ENCODE measurements around the gene RIOK3.
"Not testable (repeated sequence)": the region's sequence is repeated elsewhere in the genome, so short reads cannot be mapped to it uniquely, and the experiment has no call there.

Gene RIOK3
- total RNA-seq, result 94.5 to 122 (median 107) reads per million in 3 experiments

- DNase-seq, result peak; percentile 80
Observed at GRCh38 chr18:23452728-23453679, at the start of gene RIOK3. Gene RIOK3 (plus strand): TSS chr18:23453287. CDS start chr18:23453440, 153 bp downstream.

- no peak for DNase-seq
Observed at GRCh38 chr18:23403310-23403709, 49.8 kb upstream of the RIOK3 start.

- DNase-seq, result no peak
Observed at GRCh38 chr18:23405636-23406035, 47.5 kb upstream of the RIOK3 start.

- no peak for DNase-seq
Observed at GRCh38 chr18:23406271-23406787, 46.8 kb upstream of the RIOK3 start.

- DNase-seq, result no peak
Observed at GRCh38 chr18:23412351-23412964, 40.6 kb upstream of the RIOK3 start.

GRCh38 chr18:23415515-23415914 is 37.6 kb upstream of the RIOK3 start:
- no peak for DNase-seq

GRCh38 chr18:23416298-23416697 is 36.8 kb upstream of the RIOK3 start:
- no peak for DNase-seq

GRCh38 chr18:23421277-23421676 is 31.8 kb upstream of the RIOK3 start:
- DNase-seq, result no peak

- DNase-seq, result no peak
Observed at GRCh38 chr18:23422751-23423418, 30.2 kb upstream of the RIOK3 start.

- no peak for DNase-seq
Observed at GRCh38 chr18:23424616-23425015, 28.5 kb upstream of the RIOK3 start.

- no peak for DNase-seq
Observed at GRCh38 chr18:23428821-23429220, 24.3 kb upstream of the RIOK3 start.

- DNase-seq, result not testable (repeated sequence)
Observed at GRCh38 chr18:23429538-23429937, 23.5 kb upstream of the RIOK3 start.

GRCh38 chr18:23433360-23433759 is 19.7 kb upstream of the RIOK3 start:
- DNase-seq, result no peak

- peak; percentile 63 for DNase-seq
Observed at GRCh38 chr18:23437357-23438045, 15.6 kb upstream of the RIOK3 start.

- no peak for DNase-seq
Observed at GRCh38 chr18:23438046-23438377, 15.1 kb upstream of the RIOK3 start.

GRCh38 chr18:23438608-23439366 is 14.3 kb upstream of the RIOK3 start:
- DNase-seq, result no peak

GRCh38 chr18:23440131-23440530 is 13.0 kb upstream of the RIOK3 start:
- DNase-seq, result no peak

GRCh38 chr18:23442958-23443357 is 10.1 kb upstream of the RIOK3 start:
- no peak for DNase-seq

- DNase-seq, result no peak
Observed at GRCh38 chr18:23448291-23448690, 4.8 kb upstream of the RIOK3 start.

- DNase-seq, result no peak
Observed at GRCh38 chr18:23450022-23450421, 3.1 kb upstream of the RIOK3 start.

- no peak for DNase-seq
Observed at GRCh38 chr18:23451011-23451410, 2.1 kb upstream of the RIOK3 start.

- no peak for DNase-seq
Observed at GRCh38 chr18:23451491-23451890, 1.6 kb upstream of the RIOK3 start.

Data from central memory CD4-positive, alpha-beta T cell (primary cell).